MM.1S (cell line): ENCODE measurements around the gene PPP2R5E.

ENCODE experiments used
- DNase-seq: peaks from one replicate; pipeline ENCODE4 v3.0.0-alpha.2; 2015
- H2AFZ ChIP-seq: fragments of 300-600 bp; sonication (generic); 2 replicates; pipeline ENCODE4 v1.6.0; 2016; ENCODE audit warnings: antibody characterized with exemption, low read length
- H3F3A ChIP-seq: fragments of 300-600 bp; sonication (generic); 2 replicates; pipeline ENCODE4 v1.6.1; 2016; ENCODE audit warnings: mild to moderate bottlenecking, antibody characterized with exemption, low read length, moderate library complexity, mixed read lengths; ENCODE audit not compliant: insufficient read depth
- H3K27ac ChIP-seq: fragments of 300-600 bp; sonication (generic); 2 replicates; pipeline ENCODE4 v1.5.1; 2016; ENCODE audit warnings: mild to moderate bottlenecking, low read length
- H3K27me3 ChIP-seq: fragments of 300-600 bp; sonication (generic); replicated peaks from 2 replicates; pipeline ENCODE4 v1.6.0; 2016; ENCODE audit warnings: low read length; ENCODE audit not compliant: insufficient read depth
- H3K36me3 ChIP-seq: fragments of 300-600 bp; sonication (generic); replicated peaks from 2 replicates; pipeline ENCODE4 v1.6.1; 2016; ENCODE audit warnings: mild to moderate bottlenecking, low read length, mixed read lengths; ENCODE audit not compliant: insufficient read depth
- H3K4me1 ChIP-seq: fragments of 300-600 bp; sonication (generic); 2 replicates; pipeline ENCODE4 v1.6.1; 2016; ENCODE audit warnings: low read length, mixed read lengths
- H3K4me2 ChIP-seq: fragments of 300-600 bp; sonication (generic); 2 replicates; pipeline ENCODE4 v1.6.0; 2016; ENCODE audit warnings: low read depth, low read length
- H3K4me3 ChIP-seq: fragments of 300-600 bp; sonication (generic); 2 replicates; pipeline ENCODE4 v1.5.1; 2016; ENCODE audit warnings: low read length, mixed read lengths
- H3K79me2 ChIP-seq: fragments of 300-600 bp; sonication (generic); 2 replicates; pipeline ENCODE4 v1.6.1; 2016; ENCODE audit warnings: mixed run types, low read length, mixed read lengths
- H3K9ac ChIP-seq: fragments of 300-600 bp; sonication (generic); 2 replicates; pipeline ENCODE4 v1.6.1; 2016; ENCODE audit warnings: low read length, mixed read lengths
- H3K9me2 ChIP-seq: fragments of 300-600 bp; sonication (generic); replicated peaks from 2 replicates; pipeline ENCODE4 v1.6.1; 2016; ENCODE audit warnings: mild to moderate bottlenecking, low read length, mixed read lengths; ENCODE audit not compliant: insufficient read depth
- H3K9me3 ChIP-seq: fragments of 300-600 bp; sonication (generic); replicated peaks from 2 replicates; pipeline ENCODE4 v1.6.1; 2016; ENCODE audit warnings: mild to moderate bottlenecking, low read length, mixed read lengths; ENCODE audit not compliant: insufficient read depth
- H4K20me1 ChIP-seq: fragments of 300-600 bp; sonication (generic); 2 replicates; pipeline ENCODE4 v1.6.1; 2016; ENCODE audit warnings: mild to moderate bottlenecking, low read length, moderate library complexity, mixed read lengths; ENCODE audit not compliant: insufficient read depth
- EZH2 ChIP-seq: fragments of 300-600 bp; sonication (generic); optimal IDR thresholded peaks from 2 replicates; pipeline ENCODE3; 2017; ENCODE audit warnings: low read depth, mild to moderate bottlenecking, antibody characterized with exemption, low read length, mixed read lengths
- EZH2phosphoT487 ChIP-seq: fragments of 300-600 bp; sonication (generic); IDR thresholded peaks from 2 replicates; pipeline ENCODE4 v1.6.1; 2018; ENCODE audit warnings: antibody characterized with exemption, low read length
- TF ChIP-seq, protein P1 (sequence below): fragments of 300-600 bp; sonication (generic); IDR thresholded peaks from 2 replicates; pipeline ENCODE4 v1.5.1; 2016; ENCODE audit warnings: antibody characterized with exemption, low read length, mixed read lengths

Gene PPP2R5E

DNA sequence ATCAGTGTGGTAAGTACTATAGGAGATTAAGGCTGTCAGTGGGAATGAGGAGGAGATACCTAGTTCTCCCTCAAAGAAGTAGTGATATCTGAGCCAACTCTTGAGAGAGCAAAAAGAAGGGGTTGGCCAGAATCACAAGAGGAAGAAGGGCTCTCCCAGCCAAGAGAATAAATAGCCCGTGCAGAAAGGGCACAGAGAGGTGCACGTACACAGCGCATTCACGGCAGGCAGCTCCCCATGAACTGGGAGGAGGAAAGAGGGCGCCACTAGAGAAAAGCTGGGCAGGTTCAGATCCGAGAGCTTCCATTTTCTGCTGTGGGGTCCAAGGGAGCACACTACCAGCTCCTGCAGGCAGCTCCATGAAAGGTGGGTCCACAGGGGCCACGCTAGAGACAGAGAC is 59.9 kb downstream of the PPP2R5E start:
- Histone ChIP-seq H3K9ac (no peak overlapping the region), H3K4me3 (no peak overlapping the region), H3K4me2 (no peak overlapping the region), H3K4me1 (peaks cover 25% of the 10 kb centered on the region), H2AFZ (no peak overlapping the region), H3K79me2 (peaks cover 70% of the 10 kb centered on the region), H3K9me3 (no peaks in the 10 kb centered on the region), H3K9me2 (no peaks in the 10 kb centered on the region), H3K27me3 (no peaks in the 10 kb centered on the region), H3K27ac (no peak overlapping the region), H4K20me1 (no peaks in the 10 kb centered on the region), H3F3A (peaks cover 23% of the 10 kb centered on the region), H3K36me3 (no peaks in the 10 kb centered on the region)
- no peak for DNase-seq
- TF ChIP-seq, protein P1, sequence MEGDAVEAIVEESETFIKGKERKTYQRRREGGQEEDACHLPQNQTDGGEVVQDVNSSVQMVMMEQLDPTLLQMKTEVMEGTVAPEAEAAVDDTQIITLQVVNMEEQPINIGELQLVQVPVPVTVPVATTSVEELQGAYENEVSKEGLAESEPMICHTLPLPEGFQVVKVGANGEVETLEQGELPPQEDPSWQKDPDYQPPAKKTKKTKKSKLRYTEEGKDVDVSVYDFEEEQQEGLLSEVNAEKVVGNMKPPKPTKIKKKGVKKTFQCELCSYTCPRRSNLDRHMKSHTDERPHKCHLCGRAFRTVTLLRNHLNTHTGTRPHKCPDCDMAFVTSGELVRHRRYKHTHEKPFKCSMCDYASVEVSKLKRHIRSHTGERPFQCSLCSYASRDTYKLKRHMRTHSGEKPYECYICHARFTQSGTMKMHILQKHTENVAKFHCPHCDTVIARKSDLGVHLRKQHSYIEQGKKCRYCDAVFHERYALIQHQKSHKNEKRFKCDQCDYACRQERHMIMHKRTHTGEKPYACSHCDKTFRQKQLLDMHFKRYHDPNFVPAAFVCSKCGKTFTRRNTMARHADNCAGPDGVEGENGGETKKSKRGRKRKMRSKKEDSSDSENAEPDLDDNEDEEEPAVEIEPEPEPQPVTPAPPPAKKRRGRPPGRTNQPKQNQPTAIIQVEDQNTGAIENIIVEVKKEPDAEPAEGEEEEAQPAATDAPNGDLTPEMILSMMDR: no peak
- TF ChIP-seq EZH2 (no peak), EZH2phosphoT487 (no peak)

GRCh38 chr14:63480599-63480998 is 62.6 kb downstream of the PPP2R5E start:
- H3K4me2 ChIP-seq: no peak overlapping the region
- peaks cover 68% of the 10 kb centered on the region for H3K79me2 ChIP-seq
- no peaks in the 10 kb centered on the region for H4K20me1 ChIP-seq
- H3F3A ChIP-seq: peaks cover 36% of the 10 kb centered on the region
- H3K9me3 ChIP-seq: no peaks in the 10 kb centered on the region
- TF ChIP-seq, protein P1: no peak
- TF ChIP-seq EZH2 (no peak), EZH2phosphoT487 (no peak)
- no peaks in the 10 kb centered on the region for H3K9me2 ChIP-seq
- peaks cover 42% of the 10 kb centered on the region for H3K4me1 ChIP-seq
- no peak for DNase-seq
- H2AFZ ChIP-seq: no peak overlapping the region
- no peaks in the 10 kb centered on the region for H3K27me3 ChIP-seq
- H3K36me3 ChIP-seq: no peaks in the 10 kb centered on the region
- H3K4me3 ChIP-seq: no peak overlapping the region
- no peak overlapping the region for H3K9ac ChIP-seq
- peak overlapping the region; percentile 95; the same call in 1 of the 2 replicates for H3K27ac ChIP-seq

DNA sequence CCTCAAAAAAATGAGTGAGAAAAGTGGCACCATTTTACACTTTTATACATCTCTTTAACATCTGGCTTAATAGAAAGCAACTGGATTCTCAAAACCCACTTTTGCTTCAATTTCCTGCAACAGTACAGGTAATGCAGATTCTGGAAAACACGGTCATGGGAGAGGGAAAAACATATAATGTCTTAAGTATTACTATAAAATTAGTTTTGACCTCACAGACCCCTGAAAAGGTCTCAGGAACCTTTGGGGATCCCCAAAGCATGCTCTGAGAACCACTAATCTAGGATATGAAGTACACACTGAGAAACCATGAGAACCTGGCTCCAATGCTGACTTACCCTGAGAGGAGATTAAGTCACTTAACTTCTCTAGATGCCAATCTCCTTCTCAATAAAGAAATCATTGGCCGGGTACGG is 64.7 kb downstream of the PPP2R5E start:
- H3K79me2 ChIP-seq: peaks cover 81% of the 10 kb centered on the region
- no peaks in the 10 kb centered on the region for H4K20me1 ChIP-seq
- H3F3A ChIP-seq: peaks cover 29% of the 10 kb centered on the region
- H3K9me3 ChIP-seq: no peaks in the 10 kb centered on the region
- H3K9ac ChIP-seq: peak overlapping the region; percentile 47; the same call in 1 of the 2 replicates
- H3K9me2 ChIP-seq: no peaks in the 10 kb centered on the region
- H3K27me3 ChIP-seq: no peaks in the 10 kb centered on the region
- no peak overlapping the region for H2AFZ ChIP-seq
- peak overlapping the region; percentile 55 for H3K4me2 ChIP-seq
- H3K27ac ChIP-seq: peak overlapping the region; percentile 95
- no peak overlapping the region for H3K4me3 ChIP-seq
- no peaks in the 10 kb centered on the region for H3K36me3 ChIP-seq
- no peak for TF ChIP-seq EZH2phosphoT487
- TF ChIP-seq, protein P1: no peak
- no peak for TF ChIP-seq EZH2
- peak; percentile 34 for DNase-seq
- H3K4me1 ChIP-seq: peaks cover 53% of the 10 kb centered on the region
